Measurements from ENCODE around the gene MYL12B.

MYL12B gene

GRCh38 chr18:3263132-3263700, 1.3 kb downstream of the MYL12B start:
- H3K4me3 ChIP-seq (ENCODE audit: low read depth, low read length) = peak overlapping the region; percentile 90
- ChIA-PET POLR2A (interaction anchor here (0.5 to 3.2 kb wide), 3 partner anchors 12 to 277 kb away, joined by 3 to 16 read pairs (median 5); partner anchors contain the start of gene MYL12A), CTCF (interaction anchor here (0.6 to 2.0 kb wide), 2 partner anchors 19 to 403 kb away, joined by 3 to 7 read pairs; no protein-coding TSS in a partner anchor)
- no peak for TF ChIP-seq CTCF (IDR thresholded peaks at IDR 0.05; ENCODE audit: insufficient read depth, low read length, missing control alignments)
- DNase-seq (ENCODE audit: low read depth, low spot score) = no peak

GRCh38 chr18:3264362-3264761, 2.4 kb downstream of the MYL12B start:
- ChIA-PET CTCF (interaction anchor here (1.4 to 2.0 kb wide), 2 partner anchors 19 to 402 kb away, joined by 6 to 7 read pairs; no protein-coding TSS in a partner anchor), POLR2A (interaction anchor here (0.6 to 3.2 kb wide), 3 partner anchors 17 to 330 kb away, joined by 3 to 16 read pairs (median 3); partner anchors contain the start of gene MYL12A)
- H3K4me3 ChIP-seq (ENCODE audit: low read depth, low read length) = peak overlapping the region; percentile 20
- no peak for TF ChIP-seq CTCF (IDR thresholded peaks at IDR 0.05; ENCODE audit: insufficient read depth, low read length, missing control alignments)
- DNase-seq (ENCODE audit: low read depth, low spot score) = no peak

GRCh38 chr18:3265564-3266033, 3.7 kb downstream of the MYL12B start:
- POLR2A ChIA-PET = interaction anchor here (0.6 to 3.2 kb wide), 3 partner anchors 15 to 637 kb away, joined by 3 to 16 read pairs (median 5); partner anchors contain the start of gene MYL12A
- TF ChIP-seq CTCF (IDR thresholded peaks at IDR 0.05; ENCODE audit: insufficient read depth, low read length, missing control alignments) = no peak
- CTCF ChIA-PET = interaction anchor here (1.5 kb wide), 1 partner anchor 401 kb away, joined by 6 read pairs; no protein-coding TSS in a partner anchor
- DNase-seq (ENCODE audit: low read depth, low spot score) = no peak
- no peak overlapping the region; the same call in 1 of the 2 replicates for H3K4me3 ChIP-seq (ENCODE audit: low read depth, low read length)

- DNase-seq (ENCODE audit: low read depth, low spot score) = no peak
- CTCF ChIA-PET = interaction anchor here (1.5 kb wide), 1 partner anchor 400 kb away, joined by 6 read pairs; no protein-coding TSS in a partner anchor
- POLR2A ChIA-PET = interaction anchor here (0.6 to 3.2 kb wide), 3 partner anchors 15 to 637 kb away, joined by 3 to 16 read pairs (median 5); partner anchors contain the start of gene MYL12A
- TF ChIP-seq CTCF (IDR thresholded peaks at IDR 0.05; ENCODE audit: insufficient read depth, low read length, missing control alignments) = no peak
- no peak overlapping the region for H3K4me3 ChIP-seq (ENCODE audit: low read depth, low read length)
These were observed 4.2 kb downstream of the MYL12B start for GRCh38 chr18:3266062-3266608.

GRCh38 chr18:3268306-3268705, 6.4 kb downstream of the MYL12B start:
- no peak for DNase-seq (ENCODE audit: low read depth, low spot score)
- ChIA-PET CTCF (no interaction called here), POLR2A (no interaction called here)
- no peak overlapping the region for H3K4me3 ChIP-seq (ENCODE audit: low read depth, low read length)
- no peak for TF ChIP-seq CTCF (IDR thresholded peaks at IDR 0.05; ENCODE audit: insufficient read depth, low read length, missing control alignments)

Data from AG04449 (cell line).